GM21447 (cell line): ENCODE data around the gene TNNT1.

Experiments
- ATAC-seq: cut with Tn5 transposase; IDR thresholded peaks from one replicate; pipeline ENCODE4 v1.9.1; 2021; ENCODE audit not compliant: unreplicated experiment

TNNT1 gene

DNA sequence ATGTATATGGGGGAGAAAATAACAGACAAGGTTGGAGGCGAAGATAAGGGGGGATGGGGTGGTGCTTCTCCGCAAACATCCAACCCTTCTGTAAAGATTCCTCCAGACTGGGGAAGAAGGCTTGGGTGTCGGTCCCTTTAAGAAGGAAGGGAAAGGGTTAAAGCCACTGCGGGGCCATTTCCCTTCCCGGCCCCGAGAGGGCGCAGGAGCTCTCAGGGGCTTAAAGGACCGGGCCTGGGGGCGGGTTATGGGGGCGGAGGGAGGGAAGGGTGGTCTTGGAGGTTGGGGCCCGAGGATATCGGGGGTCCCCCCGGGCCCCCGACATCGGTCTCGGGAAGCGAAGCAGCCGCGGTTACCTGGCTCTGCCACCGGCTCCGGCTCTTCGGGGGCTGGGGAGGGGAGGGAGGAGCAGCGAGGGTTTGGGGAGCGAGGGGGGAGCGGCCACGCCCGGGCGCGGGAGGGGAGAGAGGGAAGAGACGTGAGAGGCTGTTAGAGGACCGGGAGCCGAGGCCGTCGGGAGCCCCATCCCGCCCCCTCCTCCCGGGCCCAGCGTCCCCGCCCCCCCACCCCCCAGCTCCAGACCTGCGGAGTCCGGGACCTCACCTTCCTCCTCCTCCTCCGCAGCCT lies 2.8 kb downstream of the TNNT1 start:
- ATAC-seq: no peak

DNA sequence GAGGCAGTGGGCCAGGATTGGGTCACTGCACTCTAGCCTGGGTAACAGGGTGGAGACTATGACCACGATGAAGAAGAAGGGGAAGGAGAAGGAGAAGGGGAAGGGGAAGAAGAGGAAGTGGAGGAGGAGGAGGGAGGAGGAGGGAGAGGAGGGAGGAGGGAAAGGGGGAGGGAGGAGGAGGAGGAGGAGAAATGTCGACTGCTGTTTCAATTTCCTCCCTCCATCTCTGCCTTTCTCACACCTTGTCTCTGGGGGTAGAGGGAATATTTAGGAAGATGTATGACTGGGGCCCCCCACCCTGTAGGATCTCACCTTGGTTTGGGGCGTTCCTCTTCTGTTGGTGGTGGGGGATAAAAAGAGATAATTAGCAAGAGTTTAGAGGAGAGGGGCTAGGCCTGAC lies 3.8 kb downstream of the TNNT1 start:
- ATAC-seq: no peak

DNA sequence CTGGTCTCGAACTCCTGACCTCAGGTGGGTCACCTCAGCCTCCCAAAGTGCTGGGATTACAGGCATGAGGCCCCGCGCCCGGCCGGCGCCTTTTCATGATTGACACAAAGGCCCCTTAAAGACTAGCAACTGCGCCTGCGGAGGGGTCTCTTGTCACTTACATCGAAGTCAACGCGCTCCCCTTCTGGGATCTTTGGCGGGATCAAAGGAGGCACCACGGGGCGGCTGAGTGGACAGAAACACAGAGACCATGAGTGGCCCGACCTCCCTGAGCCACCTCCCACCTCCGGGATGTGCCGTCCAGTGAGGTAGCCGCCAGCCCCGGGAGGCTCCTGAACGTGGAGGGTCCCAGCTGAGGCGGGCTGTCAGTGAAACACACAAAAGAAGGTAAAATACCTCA lies 7.3 kb downstream of the TNNT1 start:
- no peak for ATAC-seq

DNA sequence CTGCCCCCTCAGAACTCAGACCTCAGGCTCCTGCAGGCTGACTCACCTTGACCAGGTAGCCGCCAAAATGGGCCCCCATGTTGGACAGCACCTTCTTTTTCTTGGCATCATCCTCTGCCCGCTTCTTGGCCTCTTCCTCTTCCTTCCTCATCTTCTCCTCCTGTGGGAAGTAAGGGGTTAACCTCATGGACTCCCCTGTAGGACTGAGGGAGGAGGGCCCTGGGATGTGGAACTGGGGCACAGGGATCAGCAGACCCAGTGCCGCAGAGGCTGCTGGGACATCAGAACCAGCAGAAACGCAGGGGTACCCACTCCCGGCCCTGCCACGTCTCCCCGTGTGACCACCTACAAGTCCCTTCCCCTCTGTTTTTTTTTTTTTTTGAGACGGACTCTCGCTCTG lies 11.1 kb downstream of the TNNT1 start:
- no peak for ATAC-seq

DNA sequence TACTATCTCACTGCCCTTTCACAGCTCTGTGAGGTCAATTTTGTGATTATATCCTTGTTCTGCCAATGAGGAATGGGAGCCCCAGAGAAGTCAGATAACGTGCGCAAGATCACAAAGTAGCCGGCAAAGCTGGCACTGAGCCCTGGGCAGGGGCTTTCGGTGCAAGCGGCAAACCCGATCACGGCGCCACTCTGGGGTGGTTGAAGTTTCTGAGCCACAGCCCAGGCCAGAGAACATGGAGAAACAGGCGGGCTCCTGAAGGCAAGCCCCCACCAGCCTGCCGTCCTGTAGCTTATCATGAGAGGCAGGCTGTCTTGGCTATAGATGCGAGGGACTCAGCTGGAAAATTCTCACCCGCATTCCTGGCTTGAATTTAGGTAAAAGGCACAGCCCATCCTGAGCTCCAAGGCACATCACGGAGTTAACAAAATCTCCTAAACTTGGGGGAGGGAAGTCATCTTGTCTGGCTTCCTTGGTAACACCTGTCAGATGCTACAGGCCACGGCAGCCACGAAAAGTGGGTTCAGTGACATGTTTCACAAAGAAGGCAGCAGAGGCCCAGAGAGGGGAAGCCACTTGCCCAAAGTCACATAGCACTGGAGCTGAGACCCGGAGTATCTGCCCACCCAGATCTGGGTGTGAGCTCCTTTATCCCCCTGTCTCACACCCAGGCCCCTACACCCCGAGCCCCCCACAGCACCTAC lies 12.5 kb downstream of the TNNT1 start:
- ATAC-seq: no peak

DNA sequence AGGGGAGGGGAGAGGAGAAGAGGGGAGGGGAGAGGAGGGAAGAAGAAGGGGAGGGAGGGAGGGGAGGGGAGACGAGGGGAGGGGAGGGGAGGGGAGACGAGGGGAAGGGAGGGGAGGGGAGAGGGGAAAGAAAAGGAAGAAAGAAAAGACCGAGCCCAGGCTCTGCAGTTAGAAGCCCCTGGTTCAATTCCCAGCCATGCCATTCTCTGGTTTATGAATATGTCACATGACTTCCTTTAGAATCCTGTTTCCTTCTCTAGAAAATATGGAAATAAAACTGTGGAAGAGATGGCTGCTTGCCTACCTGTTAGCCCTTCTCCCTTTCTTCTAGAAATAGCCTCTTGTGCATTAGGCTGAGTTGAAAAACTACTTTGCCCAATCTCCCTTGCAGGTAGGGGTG lies 14.3 kb downstream of the TNNT1 start:
- ATAC-seq: no peak

DNA sequence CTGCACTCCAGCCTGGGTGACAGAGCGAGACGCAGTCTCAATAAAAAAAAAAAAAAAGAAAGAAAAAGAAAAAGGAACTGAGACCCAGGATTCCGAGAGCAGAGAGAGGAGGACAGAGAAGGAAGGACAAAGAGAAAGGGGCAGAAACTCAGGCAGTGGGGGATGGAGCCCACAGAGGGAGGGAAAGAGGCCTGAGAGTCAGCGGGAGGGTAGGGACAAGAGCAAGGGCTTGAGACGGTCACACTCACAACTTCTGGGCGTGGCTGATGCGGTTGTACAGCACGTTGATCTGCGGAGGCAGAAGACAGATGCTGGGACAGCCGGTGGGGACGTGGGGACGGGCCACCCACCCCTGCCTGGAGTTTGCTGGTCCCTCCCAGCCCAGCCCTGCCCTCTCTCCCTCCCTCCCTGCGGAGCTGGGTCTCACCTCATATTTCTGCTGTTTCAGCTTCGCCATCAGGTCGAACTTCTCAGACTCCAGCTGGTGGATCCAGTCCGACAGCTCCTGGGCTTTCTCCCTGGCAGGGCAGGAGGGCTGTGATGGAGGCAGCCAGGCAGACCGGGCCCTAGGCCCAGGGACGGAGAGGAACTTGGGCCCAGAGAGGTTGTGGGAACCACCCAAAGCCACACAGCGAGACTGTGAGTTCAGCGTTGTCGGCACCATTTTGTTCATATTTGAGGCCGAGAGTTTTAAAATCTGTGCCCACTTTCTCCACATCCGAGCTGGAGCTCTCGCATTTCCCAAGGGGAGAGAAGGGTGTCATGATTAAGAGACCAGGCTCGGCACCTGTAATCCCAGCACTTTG lies 15.2 kb downstream of the TNNT1 start:
- ATAC-seq: no peak

DNA sequence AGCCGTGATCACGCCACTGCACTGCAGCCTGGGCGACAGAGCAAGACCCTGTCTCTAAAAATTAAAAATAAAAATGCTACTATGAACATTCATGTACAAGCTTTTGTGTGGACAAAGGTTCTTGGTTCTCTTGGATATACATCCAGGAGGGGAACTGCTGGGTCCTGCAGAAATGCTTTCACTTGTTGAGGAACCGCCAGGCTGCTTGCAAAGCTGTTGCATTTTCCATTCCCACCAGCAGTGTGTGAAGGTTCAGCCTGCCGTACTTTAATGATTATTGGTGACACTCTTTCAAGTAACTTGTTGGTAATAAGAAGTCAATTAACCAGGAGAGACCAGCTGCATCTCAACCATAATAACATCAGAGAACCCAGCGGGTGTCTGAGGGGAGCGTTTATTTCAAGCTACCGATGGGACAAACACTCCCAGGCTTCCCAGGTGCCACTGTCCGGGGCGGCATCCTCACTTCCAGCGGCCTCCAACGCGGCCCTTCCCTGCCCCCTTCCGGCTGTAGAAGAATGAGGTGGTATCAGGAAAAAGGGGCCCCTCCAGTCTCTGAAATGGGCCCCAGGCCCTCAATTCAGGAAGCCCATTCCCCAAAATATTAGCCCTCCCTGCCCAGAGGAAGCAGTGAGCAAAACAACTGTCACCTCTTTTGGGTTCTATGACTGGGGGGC lies 16.4 kb downstream of the TNNT1 start:
- ATAC-seq: no peak

DNA sequence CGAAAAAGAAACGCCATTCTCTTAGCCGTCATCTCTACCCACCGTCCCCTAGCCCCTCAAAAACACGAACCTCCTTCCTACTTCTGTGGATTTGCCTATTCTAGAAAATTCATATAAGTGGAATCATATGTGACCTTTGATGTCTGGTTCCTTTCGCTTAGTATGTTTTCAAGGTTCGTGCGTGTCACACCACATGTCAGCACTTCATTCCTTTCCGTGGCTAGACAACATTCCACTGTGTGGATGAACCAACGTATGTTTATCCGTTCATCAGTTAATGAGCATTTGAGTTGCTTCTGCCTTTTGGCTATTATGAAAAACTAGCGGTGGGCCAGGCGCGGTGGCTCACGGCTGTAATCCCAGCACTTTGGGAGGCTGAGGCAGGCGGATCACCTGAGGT lies 17.6 kb downstream of the TNNT1 start:
- ATAC-seq: no peak

DNA sequence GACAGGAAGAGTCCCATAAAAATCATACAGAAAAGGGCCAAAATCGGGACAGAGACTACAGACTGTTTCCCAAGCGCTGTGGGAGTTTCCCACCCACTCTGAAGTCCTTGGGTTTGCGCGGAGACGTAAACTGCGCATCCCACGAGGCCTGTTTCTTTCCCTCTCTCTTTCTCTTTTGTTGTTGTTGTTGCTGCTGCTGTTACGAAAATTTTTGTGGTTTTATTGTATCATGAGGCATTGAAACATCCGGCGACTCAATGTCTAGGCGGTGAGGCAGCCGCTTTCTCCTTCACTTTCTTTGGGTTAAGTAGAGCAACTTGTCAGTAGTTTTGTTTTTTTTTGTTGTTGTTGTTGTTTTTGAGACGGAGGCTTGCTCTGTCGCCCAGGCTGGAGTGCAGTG lies 30.0 kb downstream of the TNNT1 start:
- no peak for ATAC-seq

DNA sequence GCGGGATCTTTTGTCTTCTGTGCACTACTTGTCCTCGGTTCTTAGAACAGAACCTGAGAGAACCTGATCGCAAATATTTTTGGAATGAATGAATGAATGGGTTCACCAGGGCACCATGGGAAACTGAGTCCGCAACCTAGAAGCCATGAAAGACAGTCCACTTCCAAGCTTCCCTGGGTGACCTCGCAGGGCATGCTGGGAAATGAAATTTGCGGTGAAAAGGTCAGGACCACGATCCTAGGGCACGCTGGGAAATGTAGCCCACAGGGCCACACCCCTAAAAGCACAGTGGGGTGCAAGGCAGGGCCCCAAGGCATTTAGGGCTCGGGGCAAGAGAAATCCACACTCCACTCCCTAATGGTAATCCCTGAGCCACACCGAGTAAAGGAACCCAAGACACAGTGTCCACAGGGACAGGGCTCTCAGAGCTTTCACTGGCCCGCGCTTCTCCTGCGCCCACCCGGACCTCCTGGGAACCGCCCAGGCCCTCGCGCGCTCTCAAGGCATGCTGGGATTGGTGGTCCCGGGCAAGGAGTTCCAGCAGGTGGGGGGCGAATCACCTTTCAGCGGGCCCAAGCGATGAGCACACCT lies 30.5 kb downstream of the TNNT1 start:
- no peak for ATAC-seq

DNA sequence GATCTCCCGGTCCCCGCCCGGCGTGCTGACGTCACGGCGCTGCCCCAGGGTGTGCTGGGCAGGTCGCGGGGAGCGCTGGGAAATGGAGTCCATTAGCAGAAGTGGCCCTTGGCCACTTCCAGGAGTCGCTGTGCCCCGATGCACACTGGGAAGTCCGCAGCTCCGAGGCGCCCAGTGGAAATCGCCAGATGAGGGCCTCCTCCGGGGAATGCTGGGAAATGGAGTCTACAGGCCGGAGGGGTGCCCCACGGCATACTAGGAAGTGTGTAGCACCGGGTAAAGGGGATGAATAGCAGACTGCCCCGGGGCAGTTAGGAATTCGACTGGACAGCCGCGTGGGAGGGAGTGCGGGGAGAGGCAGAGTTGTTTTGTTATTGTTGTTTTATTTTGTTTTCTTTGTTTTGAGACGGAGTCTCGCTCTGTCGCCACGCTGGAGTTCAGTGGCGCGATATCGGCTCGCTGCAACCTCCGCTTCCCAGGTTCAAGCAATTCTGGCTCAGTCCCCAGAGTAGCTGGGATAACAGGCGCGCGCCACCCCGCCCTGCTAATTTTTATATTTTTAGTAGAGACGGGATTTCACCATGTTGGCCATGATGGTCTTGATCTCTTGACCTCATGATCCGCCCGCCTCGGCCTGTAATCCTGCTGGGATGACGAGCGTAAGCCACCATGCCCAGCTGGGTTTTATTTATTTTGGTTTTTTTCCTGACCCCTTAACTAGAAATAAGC lies 31.2 kb downstream of the TNNT1 start:
- peak; percentile 85 for ATAC-seq

DNA sequence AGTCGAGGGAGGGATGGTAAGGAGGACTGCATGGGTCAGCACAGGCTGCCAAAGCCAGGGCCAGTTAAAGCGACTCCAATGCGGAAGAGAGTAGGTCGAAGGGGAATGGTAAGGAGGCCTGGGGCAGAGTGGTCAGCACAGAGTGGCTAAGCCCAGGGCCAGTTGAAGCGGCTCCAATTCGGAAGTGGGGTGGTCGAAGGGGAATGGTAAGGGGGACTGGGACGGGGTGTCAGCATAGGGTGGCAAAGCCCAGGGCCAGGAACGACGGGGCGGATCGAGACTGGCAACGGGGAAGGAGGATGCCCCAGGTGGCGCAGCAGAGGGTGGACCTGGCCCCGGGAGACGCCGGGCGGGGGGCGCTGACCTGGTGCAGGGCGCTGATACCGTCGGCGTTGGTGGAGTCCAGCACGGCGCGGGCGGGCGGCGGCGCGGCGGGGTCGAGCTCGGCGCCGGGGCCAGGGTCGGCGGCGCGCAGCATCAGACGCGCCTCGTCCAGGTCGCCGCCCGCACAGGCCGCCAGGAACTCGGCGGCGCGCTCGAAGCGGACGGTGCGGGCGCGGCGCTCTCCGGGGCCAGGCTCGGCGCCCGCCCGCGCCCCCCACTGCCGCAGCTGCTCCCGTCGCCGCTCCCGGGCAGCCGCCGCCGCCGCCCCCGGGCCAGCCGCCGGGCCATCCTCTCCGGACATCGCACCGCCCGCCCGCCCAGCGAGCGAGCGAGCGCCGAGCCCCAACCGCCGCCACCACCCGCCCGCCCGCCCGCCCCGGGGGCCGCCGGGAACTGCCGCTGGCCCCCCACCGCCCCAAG lies 31.9 kb downstream of the TNNT1 start, which contains the start of gene PPP1R12C:
Gene PPP1R12C (minus strand): TSS at position 779 of the 804 bp plus-strand sequence. CDS start 94 bp downstream, at position 685.
- peak; percentile 12 for ATAC-seq

DNA sequence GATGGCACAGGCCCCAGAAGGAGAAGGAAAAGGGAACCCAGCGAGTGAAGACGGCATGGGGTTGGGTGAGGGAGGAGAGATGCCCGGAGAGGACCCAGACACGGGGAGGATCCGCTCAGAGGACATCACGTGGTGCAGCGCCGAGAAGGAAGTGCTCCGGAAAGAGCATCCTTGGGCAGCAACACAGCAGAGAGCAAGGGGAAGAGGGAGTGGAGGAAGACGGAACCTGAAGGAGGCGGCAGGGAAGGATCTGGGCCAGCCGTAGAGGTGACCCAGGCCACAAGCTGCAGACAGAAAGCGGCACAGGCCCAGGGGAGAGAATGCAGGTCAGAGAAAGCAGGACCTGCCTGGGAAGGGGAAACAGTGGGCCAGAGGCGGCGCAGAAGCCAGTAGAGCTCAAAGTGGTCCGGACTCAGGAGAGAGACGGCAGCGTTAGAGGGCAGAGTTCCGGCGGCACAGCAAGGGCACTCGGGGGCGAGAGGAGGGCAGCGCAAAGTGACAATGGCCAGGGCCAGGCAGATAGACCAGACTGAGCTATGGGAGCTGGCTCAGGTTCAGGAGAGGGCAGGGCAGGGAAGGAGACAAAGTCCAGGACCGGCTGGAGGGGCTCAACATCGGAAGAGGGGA lies 32.7 kb downstream of the TNNT1 start:
- ATAC-seq: no peak

DNA sequence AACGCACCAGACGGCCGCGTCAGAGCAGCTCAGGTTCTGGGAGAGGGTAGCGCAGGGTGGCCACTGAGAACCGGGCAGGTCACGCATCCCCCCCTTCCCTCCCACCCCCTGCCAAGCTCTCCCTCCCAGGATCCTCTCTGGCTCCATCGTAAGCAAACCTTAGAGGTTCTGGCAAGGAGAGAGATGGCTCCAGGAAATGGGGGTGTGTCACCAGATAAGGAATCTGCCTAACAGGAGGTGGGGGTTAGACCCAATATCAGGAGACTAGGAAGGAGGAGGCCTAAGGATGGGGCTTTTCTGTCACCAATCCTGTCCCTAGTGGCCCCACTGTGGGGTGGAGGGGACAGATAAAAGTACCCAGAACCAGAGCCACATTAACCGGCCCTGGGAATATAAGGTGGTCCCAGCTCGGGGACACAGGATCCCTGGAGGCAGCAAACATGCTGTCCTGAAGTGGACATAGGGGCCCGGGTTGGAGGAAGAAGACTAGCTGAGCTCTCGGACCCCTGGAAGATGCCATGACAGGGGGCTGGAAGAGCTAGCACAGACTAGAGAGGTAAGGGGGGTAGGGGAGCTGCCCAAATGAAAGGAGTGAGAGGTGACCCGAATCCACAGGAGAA lies 33.5 kb downstream of the TNNT1 start:
- no peak for ATAC-seq

DNA sequence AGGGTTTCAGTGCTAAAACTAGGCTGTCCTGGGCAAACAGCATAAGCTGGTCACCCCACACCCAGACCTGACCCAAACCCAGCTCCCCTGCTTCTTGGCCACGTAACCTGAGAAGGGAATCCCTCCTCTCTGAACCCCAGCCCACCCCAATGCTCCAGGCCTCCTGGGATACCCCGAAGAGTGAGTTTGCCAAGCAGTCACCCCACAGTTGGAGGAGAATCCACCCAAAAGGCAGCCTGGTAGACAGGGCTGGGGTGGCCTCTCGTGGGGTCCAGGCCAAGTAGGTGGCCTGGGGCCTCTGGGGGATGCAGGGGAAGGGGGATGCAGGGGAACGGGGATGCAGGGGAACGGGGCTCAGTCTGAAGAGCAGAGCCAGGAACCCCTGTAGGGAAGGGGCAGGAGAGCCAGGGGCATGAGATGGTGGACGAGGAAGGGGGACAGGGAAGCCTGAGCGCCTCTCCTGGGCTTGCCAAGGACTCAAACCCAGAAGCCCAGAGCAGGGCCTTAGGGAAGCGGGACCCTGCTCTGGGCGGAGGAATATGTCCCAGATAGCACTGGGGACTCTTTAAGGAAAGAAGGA lies 34.4 kb downstream of the TNNT1 start:
- ATAC-seq: no peak

DNA sequence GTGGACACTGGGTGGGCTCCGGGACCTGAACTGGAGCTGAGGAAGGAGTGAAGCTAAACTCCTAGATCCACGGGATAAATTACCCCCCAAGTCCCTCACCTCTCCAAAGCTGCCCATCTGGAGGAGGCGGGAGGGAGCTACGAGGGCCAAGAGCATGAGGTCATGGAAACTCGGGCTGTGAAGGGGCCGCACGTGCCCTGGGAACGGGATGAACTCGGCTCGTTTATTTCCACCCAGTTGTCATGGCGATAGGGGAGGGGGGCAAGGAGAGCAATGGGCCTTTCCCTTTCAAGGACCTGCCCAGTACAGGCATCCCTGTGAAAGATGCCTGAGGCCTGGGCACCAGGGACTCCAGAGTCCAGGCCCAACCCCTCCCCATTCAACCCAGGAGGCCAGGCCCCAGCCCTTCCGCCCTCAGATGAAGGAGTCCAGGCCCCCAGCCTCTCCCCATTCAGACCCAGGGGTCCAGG lies 35.4 kb downstream of the TNNT1 start:
- ATAC-seq: no peak
